COR-L47 (cell line): Measurements from ENCODE around the gene MED4.

Experiments
- DNase-seq: peaks from one replicate; lab custom pipeline; 2025; lab: John Stamatoyannopoulos, UW

MED4 gene

DNA sequence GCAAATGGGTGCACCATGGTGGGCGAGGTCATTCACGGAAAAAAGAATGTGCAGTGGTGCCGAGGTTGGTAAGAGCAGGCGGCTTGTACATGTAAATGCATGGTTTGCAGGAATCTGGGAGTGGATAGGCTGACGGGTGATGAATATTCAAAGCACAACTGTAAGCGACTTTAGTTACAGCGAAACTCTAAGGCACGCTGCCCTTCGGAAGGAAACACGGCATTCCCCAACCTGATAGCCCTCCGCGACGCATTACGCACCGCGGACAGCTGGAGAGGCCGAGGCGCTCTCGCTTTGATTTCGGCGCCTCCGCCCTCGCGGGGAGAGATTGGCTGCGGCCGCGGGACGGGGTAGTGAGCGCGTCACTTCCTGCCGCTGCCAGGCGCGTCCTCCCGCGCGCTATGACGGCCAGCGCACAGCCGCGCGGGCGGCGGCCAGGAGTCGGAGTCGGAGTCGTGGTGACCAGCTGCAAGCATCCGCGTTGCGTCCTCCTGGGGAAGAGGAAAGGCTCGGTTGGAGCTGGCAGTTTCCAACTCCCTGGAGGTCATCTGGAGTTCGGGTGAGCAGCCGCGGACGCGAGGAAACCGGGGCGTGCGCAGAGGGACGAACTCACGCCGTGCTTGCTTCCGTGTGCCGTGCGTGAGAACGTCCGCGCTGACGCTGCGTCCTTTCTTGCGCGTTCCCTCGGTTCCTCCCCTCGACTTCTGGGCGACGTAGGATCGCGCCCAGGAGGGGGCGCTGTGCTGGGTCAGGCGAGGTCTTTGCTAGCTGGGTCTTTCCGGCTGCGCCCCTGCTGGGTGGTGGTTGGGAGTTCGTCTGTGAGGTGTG is 57.3 kb downstream of the MED4 start, which contains the start of gene NUDT15:
Gene NUDT15, plus strand, starts transcription at position 381 of the 828 bp plus-strand sequence. Its CDS starts 21 bp downstream, at position 402.
- peak; percentile 96 for DNase-seq

- no peak for DNase-seq
Observed at GRCh38 chr13:48029859-48030258, 65.0 kb downstream of the MED4 start.

DNA sequence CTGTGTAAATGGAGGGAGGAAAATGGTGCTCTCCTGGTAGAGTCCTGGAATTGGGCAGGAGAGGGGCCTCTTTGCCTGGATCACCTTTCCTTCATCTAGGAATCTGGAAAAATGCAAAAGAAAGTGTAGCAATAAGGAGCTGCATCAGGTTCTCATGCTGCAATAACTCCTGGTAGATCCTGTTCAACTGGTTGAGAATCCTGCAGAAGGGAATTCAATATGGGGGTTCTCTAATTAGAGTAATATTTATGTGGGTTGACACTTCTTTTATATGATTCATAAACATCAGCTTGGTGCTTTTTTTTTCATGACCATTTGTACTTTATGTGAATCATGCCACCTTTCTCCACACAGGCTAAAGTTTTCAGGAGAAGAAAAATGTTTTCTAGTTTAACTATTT is 66.8 kb downstream of the MED4 start:
- DNase-seq = no peak
